Measurements from ENCODE around the gene ATF3. TPM values are rescaled to one million over a fixed set of nuclear protein-coding genes. Genes with fewer than 3 reads are reported as not detected.

The ATF3 gene
- total and polyA plus RNA-seq, 4 donors: 1.1 to 8.8 (median 5.5) TPM

DNA sequence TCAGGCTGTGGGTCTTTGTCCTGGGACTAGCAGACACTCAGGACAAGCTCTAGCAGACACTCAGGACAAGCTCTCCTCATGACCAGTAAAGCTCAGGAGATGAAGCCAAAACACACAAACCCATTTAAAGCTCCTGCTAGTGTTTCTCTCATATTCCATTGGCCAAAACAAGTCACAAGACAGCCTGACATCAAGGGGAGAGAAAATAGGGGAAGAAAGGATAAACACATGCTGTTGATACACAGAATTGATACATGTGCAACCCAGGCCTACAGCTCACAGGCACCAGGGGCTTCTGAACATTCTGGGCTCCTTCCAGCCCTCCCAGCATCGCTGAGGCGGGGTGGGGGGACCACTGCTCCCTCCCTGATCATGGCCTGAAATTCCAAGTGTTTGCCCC lies 35.3 kb downstream of the ATF3 start:
- no peak for DNase-seq (ENCODE audit: low spot score)
- WGBS: 92% methylated on average over 2 of the region's 2 CpGs
- H3K9ac ChIP-seq (ENCODE audit: low read depth in 1 of 2, low read length in 2 of 2): no peak overlapping the region

More for the DNA sequence above, 35.3 kb downstream of the ATF3 start:
- Histone ChIP-seq H3K4me1 (ENCODE audit: control insufficient read depth in 4 of 4, insufficient read depth in 4 of 4, low read length in 3 of 4) (peaks cover 0 to 2% (median 0%) of the 10 kb centered on the region in 4 donors), H3K4me3 (ENCODE audit: low read depth in 1 of 3, low read length in 3 of 3) (no peak overlapping the region), H3K9me3 (ENCODE audit: control insufficient read depth in 4 of 4, low read length in 3 of 4) (no peaks in the 10 kb centered on the region), H3K27ac (ENCODE audit: low read depth in 1 of 2, low read length in 2 of 2) (no peak overlapping the region), H3K36me3 (ENCODE audit: control insufficient read depth in 4 of 4, insufficient read depth in 3 of 4, low read depth in 1 of 4, low read length in 3 of 4) (no peaks in the 10 kb centered on the region), H3K27me3 (ENCODE audit: control insufficient read depth in 4 of 4, insufficient read depth in 4 of 4, low read length in 3 of 4) (no peaks in the 10 kb centered on the region)
- TF ChIP-seq RXRA (IDR thresholded peaks at IDR 0.05) (no peak), RAD21 (IDR thresholded peaks at IDR 0.05) (no peak), HNF4G (IDR thresholded peaks at IDR 0.05) (no peak), FOXA2 (IDR thresholded peaks at IDR 0.05) (no peak), HNF4A (conservative IDR thresholded peaks at IDR 0.05) (no peak), JUND (IDR thresholded peaks at IDR 0.05) (no peak), GABPA (IDR thresholded peaks at IDR 0.05 in 1 of 2, conservative IDR thresholded peaks at IDR 0.05 in 1 of 2) (no peak)
- TF ChIP-seq, protein P1, sequence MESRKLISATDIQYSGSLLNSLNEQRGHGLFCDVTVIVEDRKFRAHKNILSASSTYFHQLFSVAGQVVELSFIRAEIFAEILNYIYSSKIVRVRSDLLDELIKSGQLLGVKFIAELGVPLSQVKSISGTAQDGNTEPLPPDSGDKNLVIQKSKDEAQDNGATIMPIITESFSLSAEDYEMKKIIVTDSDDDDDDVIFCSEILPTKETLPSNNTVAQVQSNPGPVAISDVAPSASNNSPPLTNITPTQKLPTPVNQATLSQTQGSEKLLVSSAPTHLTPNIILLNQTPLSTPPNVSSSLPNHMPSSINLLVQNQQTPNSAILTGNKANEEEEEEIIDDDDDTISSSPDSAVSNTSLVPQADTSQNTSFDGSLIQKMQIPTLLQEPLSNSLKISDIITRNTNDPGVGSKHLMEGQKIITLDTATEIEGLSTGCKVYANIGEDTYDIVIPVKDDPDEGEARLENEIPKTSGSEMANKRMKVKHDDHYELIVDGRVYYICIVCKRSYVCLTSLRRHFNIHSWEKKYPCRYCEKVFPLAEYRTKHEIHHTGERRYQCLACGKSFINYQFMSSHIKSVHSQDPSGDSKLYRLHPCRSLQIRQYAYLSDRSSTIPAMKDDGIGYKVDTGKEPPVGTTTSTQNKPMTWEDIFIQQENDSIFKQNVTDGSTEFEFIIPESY (IDR thresholded peaks at IDR 0.05): no peak
- TF ChIP-seq, protein P2, sequence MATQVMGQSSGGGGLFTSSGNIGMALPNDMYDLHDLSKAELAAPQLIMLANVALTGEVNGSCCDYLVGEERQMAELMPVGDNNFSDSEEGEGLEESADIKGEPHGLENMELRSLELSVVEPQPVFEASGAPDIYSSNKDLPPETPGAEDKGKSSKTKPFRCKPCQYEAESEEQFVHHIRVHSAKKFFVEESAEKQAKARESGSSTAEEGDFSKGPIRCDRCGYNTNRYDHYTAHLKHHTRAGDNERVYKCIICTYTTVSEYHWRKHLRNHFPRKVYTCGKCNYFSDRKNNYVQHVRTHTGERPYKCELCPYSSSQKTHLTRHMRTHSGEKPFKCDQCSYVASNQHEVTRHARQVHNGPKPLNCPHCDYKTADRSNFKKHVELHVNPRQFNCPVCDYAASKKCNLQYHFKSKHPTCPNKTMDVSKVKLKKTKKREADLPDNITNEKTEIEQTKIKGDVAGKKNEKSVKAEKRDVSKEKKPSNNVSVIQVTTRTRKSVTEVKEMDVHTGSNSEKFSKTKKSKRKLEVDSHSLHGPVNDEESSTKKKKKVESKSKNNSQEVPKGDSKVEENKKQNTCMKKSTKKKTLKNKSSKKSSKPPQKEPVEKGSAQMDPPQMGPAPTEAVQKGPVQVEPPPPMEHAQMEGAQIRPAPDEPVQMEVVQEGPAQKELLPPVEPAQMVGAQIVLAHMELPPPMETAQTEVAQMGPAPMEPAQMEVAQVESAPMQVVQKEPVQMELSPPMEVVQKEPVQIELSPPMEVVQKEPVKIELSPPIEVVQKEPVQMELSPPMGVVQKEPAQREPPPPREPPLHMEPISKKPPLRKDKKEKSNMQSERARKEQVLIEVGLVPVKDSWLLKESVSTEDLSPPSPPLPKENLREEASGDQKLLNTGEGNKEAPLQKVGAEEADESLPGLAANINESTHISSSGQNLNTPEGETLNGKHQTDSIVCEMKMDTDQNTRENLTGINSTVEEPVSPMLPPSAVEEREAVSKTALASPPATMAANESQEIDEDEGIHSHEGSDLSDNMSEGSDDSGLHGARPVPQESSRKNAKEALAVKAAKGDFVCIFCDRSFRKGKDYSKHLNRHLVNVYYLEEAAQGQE (IDR thresholded peaks at IDR 0.05): no peak
- TF ChIP-seq, protein P3, sequence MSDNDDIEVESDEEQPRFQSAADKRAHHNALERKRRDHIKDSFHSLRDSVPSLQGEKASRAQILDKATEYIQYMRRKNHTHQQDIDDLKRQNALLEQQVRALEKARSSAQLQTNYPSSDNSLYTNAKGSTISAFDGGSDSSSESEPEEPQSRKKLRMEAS (IDR thresholded peaks at IDR 0.05): no peak
- TF ChIP-seq, protein P4, sequence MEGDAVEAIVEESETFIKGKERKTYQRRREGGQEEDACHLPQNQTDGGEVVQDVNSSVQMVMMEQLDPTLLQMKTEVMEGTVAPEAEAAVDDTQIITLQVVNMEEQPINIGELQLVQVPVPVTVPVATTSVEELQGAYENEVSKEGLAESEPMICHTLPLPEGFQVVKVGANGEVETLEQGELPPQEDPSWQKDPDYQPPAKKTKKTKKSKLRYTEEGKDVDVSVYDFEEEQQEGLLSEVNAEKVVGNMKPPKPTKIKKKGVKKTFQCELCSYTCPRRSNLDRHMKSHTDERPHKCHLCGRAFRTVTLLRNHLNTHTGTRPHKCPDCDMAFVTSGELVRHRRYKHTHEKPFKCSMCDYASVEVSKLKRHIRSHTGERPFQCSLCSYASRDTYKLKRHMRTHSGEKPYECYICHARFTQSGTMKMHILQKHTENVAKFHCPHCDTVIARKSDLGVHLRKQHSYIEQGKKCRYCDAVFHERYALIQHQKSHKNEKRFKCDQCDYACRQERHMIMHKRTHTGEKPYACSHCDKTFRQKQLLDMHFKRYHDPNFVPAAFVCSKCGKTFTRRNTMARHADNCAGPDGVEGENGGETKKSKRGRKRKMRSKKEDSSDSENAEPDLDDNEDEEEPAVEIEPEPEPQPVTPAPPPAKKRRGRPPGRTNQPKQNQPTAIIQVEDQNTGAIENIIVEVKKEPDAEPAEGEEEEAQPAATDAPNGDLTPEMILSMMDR (IDR thresholded peaks at IDR 0.05; ENCODE audit: low read depth, low read length, missing input control): no peak
- TF ChIP-seq, protein P5, sequence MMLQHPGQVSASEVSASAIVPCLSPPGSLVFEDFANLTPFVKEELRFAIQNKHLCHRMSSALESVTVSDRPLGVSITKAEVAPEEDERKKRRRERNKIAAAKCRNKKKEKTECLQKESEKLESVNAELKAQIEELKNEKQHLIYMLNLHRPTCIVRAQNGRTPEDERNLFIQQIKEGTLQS (IDR thresholded peaks at IDR 0.05): no peak
